ENCODE results near the gene ZNF414.

GRCh38 chr19:8526345-8527091, 12.6 kb upstream of the ZNF414 start:
- TF ChIP-seq EP300 (IDR thresholded peaks at IDR 0.05; ENCODE audit: borderline replicate concordance in 1 of 2, control insufficient read depth in 1 of 2, low read depth in 2 of 2, low read length in 2 of 2) = no peak
- TF ChIP-seq CTCF (IDR thresholded peaks at IDR 0.05 in 2 of 3, conservative IDR thresholded peaks at IDR 0.05 in 1 of 3; ENCODE audit: control insufficient read depth in 2 of 3, extremely low read depth in 1 of 3, insufficient read depth in 1 of 3, low read depth in 3 of 3, low read length in 3 of 3) = no peak
- no peak for TF ChIP-seq FOXM1 (IDR thresholded peaks at IDR 0.05; ENCODE audit: low read depth, low read length)
- TF ChIP-seq ZNF217 (IDR thresholded peaks at IDR 0.05) = no peak
- no peak for TF ChIP-seq FOS (IDR thresholded peaks at IDR 0.05; ENCODE audit: borderline replicate concordance, extremely low read depth, insufficient read length)
- TF ChIP-seq TAF1 (IDR thresholded peaks at IDR 0.05; ENCODE audit: borderline replicate concordance, low read depth, low read length) = no peak
- TF ChIP-seq LARP7 (IDR thresholded peaks at IDR 0.05) = no peak
- TF ChIP-seq ELK1 (IDR thresholded peaks at IDR 0.05; ENCODE audit: low read depth, low read length) = no peak

Data from GM12878 (cell line).